GM12891 (cell line): ENCODE data around the gene MACC1.
"Not testable (repeated sequence)": the region's sequence is repeated elsewhere in the genome, so short reads cannot be mapped to it uniquely, and the experiment has no call there.

Experiments used
- DNase-seq: peaks from one replicate; pipeline ENCODE4 v3.0.0; 2011; ENCODE audit warnings: low spot score; ENCODE audit not compliant: insufficient read length
- FAIRE-seq: peaks from 2 replicates; lab custom pipeline; 2011; peaks lifted over from hg19 to GRCh38; lab: Jason Lieb, UNC
- PAX5 ChIP-seq: IDR thresholded peaks from 2 replicates; pipeline ENCODE4 v1.6.1; 2011; ENCODE audit warnings: low read length, moderate library complexity, mild to moderate bottlenecking; ENCODE audit not compliant: insufficient read depth, severe bottlenecking
- POLR2A ChIP-seq: IDR thresholded peaks from 2 replicates; pipeline ENCODE4 v1.6.1; 2011; ENCODE audit warnings: low read depth, low read length, control low read depth
- POLR2AphosphoS5 ChIP-seq: IDR thresholded peaks from 2 replicates; pipeline ENCODE4 v1.6.1; 2011; ENCODE audit warnings: low read depth, low read length, control low read depth
- POU2F2 ChIP-seq: IDR thresholded peaks from 2 replicates; pipeline ENCODE4 v1.6.1; 2011; ENCODE audit warnings: low read depth, mild to moderate bottlenecking, control low read depth, low read length, moderate library complexity
- SPI1 ChIP-seq: IDR thresholded peaks from 2 replicates; pipeline ENCODE4 v1.6.1; 2011; ENCODE audit warnings: low read depth, low read length, control low read depth
- TAF1 ChIP-seq: IDR thresholded peaks from 2 replicates; pipeline ENCODE4 v1.6.1; 2011; ENCODE audit warnings: low read depth, low read length, control low read depth

MACC1 gene

GRCh38 chr7:20213378-20213777, 3.8 kb downstream of the MACC1 start:
- FAIRE-seq, result no peak
- no peak for TF ChIP-seq SPI1
- no peak for TF ChIP-seq POLR2A
- no peak for TF ChIP-seq POU2F2
- no peak for TF ChIP-seq PAX5
- no peak for DNase-seq

- TF ChIP-seq POU2F2 (no peak), TAF1 (no peak), SPI1 (no peak), POLR2A (no peak), PAX5 (no peak), POLR2AphosphoS5 (no peak)
- DNase-seq (no peak), FAIRE-seq (no peak)
Measured at GRCh38 chr7:20211376-20211775, 5.8 kb downstream of the MACC1 start.

GRCh38 chr7:20208651-20209307, 8.4 kb downstream of the MACC1 start:
- DNase-seq (no peak), FAIRE-seq (no peak)
- TF ChIP-seq SPI1 (no peak), PAX5 (no peak), POU2F2 (no peak), POLR2AphosphoS5 (no peak), TAF1 (no peak), POLR2A (no peak)

- not testable (repeated sequence) for FAIRE-seq, DNase-seq
Measured at GRCh38 chr7:20207811-20208210, 9.4 kb downstream of the MACC1 start.

GRCh38 chr7:20206104-20206896, 10.9 kb downstream of the MACC1 start:
- TF ChIP-seq TAF1 (no peak), POLR2A (no peak), SPI1 (no peak), POLR2AphosphoS5 (no peak), POU2F2 (no peak), PAX5 (no peak)
- FAIRE-seq (no peak), DNase-seq (no peak)

- no peak for FAIRE-seq
- no peak for DNase-seq
- TF ChIP-seq POLR2A (no peak), PAX5 (no peak), POLR2AphosphoS5 (no peak), TAF1 (no peak), POU2F2 (no peak), SPI1 (no peak)
Measured at GRCh38 chr7:20203316-20203715, 13.9 kb downstream of the MACC1 start.

GRCh38 chr7:20201380-20201779, 15.8 kb downstream of the MACC1 start:
- FAIRE-seq, result peak; percentile 74
- TF ChIP-seq POLR2A (no peak), POU2F2 (no peak), POLR2AphosphoS5 (no peak), TAF1 (no peak), SPI1 (0 out of 2 replicates have a peak, but pooled peaks have one; percentile 7), PAX5 (no peak)
- no peak for DNase-seq

GRCh38 chr7:20200971-20201370, 16.2 kb downstream of the MACC1 start:
- no peak for DNase-seq
- no peak for TF ChIP-seq TAF1
- FAIRE-seq, result no peak

GRCh38 chr7:20200361-20200760, 16.8 kb downstream of the MACC1 start:
- DNase-seq (no peak), FAIRE-seq (peak; percentile 56)
- no peak for TF ChIP-seq POLR2A
- no peak for TF ChIP-seq POLR2AphosphoS5
- no peak for TF ChIP-seq PAX5
- TF ChIP-seq TAF1, result no peak
- TF ChIP-seq POU2F2, result no peak
- no peak for TF ChIP-seq SPI1

- FAIRE-seq (peak; percentile 95), DNase-seq (no peak)
- TF ChIP-seq POLR2A, result no peak
- TF ChIP-seq SPI1, result peak; percentile 87
Measured at GRCh38 chr7:20199015-20199737, 18.0 kb downstream of the MACC1 start.
